Large intestine (tissue), 3 donors: ENCODE data around the gene DTNBP1. TPM values are rescaled to one million over a fixed set of nuclear protein-coding genes. Genes with fewer than 3 reads are reported as not detected.
A peak's percentile ranks its signal among the peaks of the same experiment; 100 is the strongest.

Source experiments
- DNase-seq, 2 donors: peaks; one replicate each; pipeline versions ENCODE4 v3.0.0 to v3.0.0-alpha.2; 2013
- H3K27ac ChIP-seq: one replicate; pipeline ENCODE4 v1.5.1; 2013; ENCODE audit warnings: low read length
- H3K27me3 ChIP-seq: 2 replicates; pipeline ENCODE4 v1.6.1; 2013; ENCODE audit warnings: low read length; ENCODE audit not compliant: control insufficient read depth, insufficient read depth
- H3K36me3 ChIP-seq: 2 replicates; pipeline ENCODE4 v1.6.1; 2013; ENCODE audit warnings: low read length; ENCODE audit not compliant: control insufficient read depth, insufficient read depth
- H3K4me1 ChIP-seq: one replicate; pipeline ENCODE4 v1.6.1; 2013; ENCODE audit warnings: low read length; ENCODE audit not compliant: control insufficient read depth, insufficient read depth
- H3K4me3 ChIP-seq: one replicate; pipeline ENCODE4 v1.5.1; 2013; ENCODE audit warnings: low read length
- H3K9me3 ChIP-seq: one replicate; pipeline ENCODE4 v1.6.1; 2013; ENCODE audit warnings: mild to moderate bottlenecking, low read depth, low read length, moderate library complexity; ENCODE audit not compliant: control insufficient read depth
- WGBS: methylation state at CpG from one replicate; pipeline ENCODE4 v1.1.5; 2013; ENCODE audit warnings: low lambda C conversion rate; ENCODE audit not compliant: insufficient coverage; 5-methylcytosine and 5-hydroxymethylcytosine counted together
- polyA plus RNA-seq: library from polyadenylated mRNA; unstranded; fragments of 120-200 nt; gene quantifications from one replicate; pipeline ENCODE4 v1.2.1, GENCODE V29; 2013

The DTNBP1 gene
- polyA plus RNA-seq, 1 donor = 20.9 TPM

DNA sequence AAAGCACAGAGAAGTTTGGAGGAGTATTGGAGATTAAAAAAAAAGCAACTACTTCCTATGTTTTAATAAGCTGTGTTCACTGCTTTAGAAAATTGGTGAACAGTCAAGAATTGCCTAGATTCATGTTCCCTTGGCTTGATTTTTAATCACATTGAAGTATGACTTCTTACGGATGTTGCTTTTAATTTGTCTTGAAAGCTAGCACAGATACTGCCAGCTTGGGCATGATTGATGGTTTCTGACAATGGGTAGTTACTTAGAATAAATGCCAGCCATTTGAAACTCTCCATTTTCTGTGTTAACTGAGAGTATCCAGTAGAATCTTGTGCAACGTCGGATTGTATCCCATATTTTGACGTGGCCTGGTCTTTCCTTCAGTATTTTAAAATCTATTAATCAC lies 178.0 kb downstream of the DTNBP1 start:
- H3K36me3 ChIP-seq = peaks cover 20% of the 10 kb centered on the region
- H3K4me1 ChIP-seq = peaks cover 4% of the 10 kb centered on the region
- DNase-seq = no peak
- no peaks in the 10 kb centered on the region for H3K27me3 ChIP-seq
- no CpG with 5 or more reads among the region's 4 CpGs for WGBS
- no peaks in the 10 kb centered on the region for H3K9me3 ChIP-seq
- H3K4me3 ChIP-seq = no peak overlapping the region
- H3K27ac ChIP-seq = no peak overlapping the region

DNA sequence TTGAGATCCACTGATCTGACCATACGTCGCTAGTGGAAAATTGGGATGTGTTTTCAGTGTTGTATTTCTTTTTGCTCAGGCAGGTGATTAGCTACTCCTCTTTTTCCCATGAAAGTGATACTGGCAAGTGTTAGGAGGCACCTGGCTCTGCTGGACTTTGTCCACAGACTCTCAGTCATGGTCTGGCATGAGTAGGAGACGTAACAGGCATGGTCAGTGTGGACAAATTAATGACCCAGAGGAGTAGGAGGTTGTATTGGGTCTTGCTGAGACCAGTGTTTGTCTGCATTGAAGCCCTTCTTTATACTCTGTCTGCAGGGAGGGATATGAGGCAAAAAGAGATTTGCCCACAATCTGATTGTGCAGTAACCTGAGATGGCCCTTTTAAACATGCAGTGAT lies 178.7 kb downstream of the DTNBP1 start:
- no peaks in the 10 kb centered on the region for H3K4me1 ChIP-seq
- no peaks in the 10 kb centered on the region for H3K27me3 ChIP-seq
- no peaks in the 10 kb centered on the region for H3K9me3 ChIP-seq
- no peak overlapping the region for H3K4me3 ChIP-seq
- no CpG with 5 or more reads among the region's 3 CpGs for WGBS
- peaks cover 18% of the 10 kb centered on the region for H3K36me3 ChIP-seq
- H3K27ac ChIP-seq = no peak overlapping the region
- DNase-seq = peak; percentile 25 to 46

DNA sequence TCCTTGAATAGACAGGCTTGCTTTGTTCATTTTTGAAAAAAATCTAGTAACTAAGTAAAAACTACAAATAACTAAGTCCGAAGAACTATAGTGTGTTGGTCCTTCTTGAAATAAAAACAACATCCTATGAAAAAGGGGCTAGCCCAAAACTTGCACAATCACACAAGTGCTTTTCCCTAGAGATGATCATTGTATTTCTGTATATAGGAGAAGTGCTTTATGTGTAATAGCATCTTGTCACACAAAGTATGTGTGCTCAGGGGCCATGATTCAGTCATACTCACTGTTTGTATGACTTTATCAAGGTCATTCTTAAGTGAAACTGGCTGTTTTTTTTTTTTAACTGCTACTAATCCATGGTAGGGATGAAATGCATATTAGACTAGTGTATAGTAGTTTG lies 179.8 kb downstream of the DTNBP1 start:
- no peak overlapping the region for H3K27ac ChIP-seq
- no peak overlapping the region for H3K4me3 ChIP-seq
- no peak for DNase-seq
- WGBS = no CpG with 5 or more reads among the region's 1 CpG
- H3K9me3 ChIP-seq = no peaks in the 10 kb centered on the region
- H3K36me3 ChIP-seq = peaks cover 7% of the 10 kb centered on the region
- no peaks in the 10 kb centered on the region for H3K4me1 ChIP-seq
- no peaks in the 10 kb centered on the region for H3K27me3 ChIP-seq

DNA sequence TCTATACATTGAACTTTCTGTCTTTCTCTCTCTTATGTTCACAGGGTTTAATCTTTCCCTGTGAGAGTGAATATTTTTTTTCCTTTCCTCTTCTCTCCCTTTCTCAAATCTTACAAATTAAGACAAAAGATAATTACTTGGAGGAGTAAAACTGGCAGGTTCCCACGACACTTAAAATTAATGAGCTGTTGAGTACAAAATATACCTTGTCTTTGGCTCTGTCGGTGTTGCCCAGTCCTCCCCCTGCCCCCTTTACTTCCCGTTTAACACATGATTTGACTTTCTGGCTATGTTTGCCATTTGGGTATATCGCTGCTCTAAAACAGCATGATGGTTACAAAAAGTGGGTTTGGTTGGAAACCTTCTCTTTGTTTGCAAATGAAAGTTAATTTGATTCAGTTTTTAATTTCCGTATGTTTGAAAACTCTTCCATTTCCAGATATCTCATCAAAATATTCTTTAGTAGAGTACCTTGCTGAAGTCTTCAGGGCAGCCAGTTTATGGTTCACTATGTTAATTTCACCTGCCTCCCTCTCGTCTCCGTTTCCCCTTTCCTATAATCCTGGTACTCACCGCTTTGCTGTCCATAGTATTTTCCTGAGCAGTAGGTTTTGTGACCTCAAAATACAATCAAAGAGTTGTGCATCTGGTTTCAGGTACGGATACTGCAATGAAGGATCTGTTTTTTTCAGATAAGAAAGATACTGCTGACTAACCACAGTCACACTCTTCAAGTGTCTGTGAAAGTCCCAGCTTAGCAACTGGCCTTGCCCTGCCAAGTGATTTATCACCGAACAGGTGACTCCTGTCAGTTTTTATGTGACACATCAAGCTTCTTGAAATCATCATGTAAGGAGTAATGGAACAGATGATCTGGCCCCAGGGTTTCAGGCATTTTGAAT lies 181.2 kb downstream of the DTNBP1 start:
- Histone ChIP-seq H3K27ac (no peak overlapping the region), H3K27me3 (no peaks in the 10 kb centered on the region), H3K9me3 (no peaks in the 10 kb centered on the region), H3K4me1 (no peaks in the 10 kb centered on the region), H3K36me3 (no peaks in the 10 kb centered on the region), H3K4me3 (no peak overlapping the region)
- WGBS = 75% methylated on average over 6 of the region's 10 CpGs
- peak; percentile 28 to 57 for DNase-seq

DNA sequence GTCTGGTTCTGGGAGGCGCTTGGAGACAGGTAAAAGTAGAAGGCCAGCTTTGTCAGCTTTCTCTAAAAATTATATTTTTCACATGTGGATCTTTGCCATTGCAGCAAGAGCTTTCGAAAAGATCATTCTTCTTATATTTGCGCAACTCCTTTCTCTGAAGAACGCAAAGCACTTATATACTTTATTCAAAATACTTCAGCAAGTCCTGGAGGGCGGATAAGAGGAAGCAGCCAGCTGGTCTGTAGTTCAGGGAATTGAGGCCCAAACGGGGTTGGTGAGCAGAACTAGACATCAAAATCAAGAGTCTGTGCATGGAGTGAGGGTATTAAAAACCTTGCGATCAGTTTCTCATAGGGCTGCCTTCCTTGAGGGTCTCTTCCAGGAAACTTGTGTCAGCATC lies 182.3 kb downstream of the DTNBP1 start:
- Histone ChIP-seq H3K9me3 (no peaks in the 10 kb centered on the region), H3K4me3 (no peak overlapping the region), H3K36me3 (peaks cover 1% of the 10 kb centered on the region), H3K27me3 (no peaks in the 10 kb centered on the region), H3K27ac (no peak overlapping the region), H3K4me1 (no peaks in the 10 kb centered on the region)
- no peak for DNase-seq
- WGBS = no CpG with 5 or more reads among the region's 7 CpGs

DNA sequence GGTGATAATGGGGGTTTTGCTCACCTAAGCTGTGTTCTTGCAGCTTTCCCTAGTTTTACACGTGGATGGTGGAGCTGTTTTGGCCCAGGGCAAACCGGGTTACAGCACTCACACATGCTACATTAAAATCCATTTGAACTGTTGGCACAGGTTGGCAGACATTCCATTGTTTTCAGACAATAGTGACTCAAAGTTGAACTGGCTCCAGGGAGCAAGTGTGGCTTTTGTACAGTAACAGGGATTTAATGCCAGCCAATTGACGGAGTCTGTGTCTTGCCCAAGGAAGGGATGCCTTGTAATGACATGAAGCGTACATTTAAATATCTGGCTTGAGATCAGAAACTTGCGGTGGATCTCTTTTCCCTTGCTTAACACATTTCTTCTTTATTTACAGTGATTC lies 183.1 kb downstream of the DTNBP1 start:
- H3K27ac ChIP-seq = no peak overlapping the region
- H3K27me3 ChIP-seq = no peaks in the 10 kb centered on the region
- DNase-seq = no peak
- H3K9me3 ChIP-seq = no peaks in the 10 kb centered on the region
- WGBS = no CpG with 5 or more reads among the region's 5 CpGs
- H3K4me1 ChIP-seq = no peaks in the 10 kb centered on the region
- peaks cover 3% of the 10 kb centered on the region for H3K36me3 ChIP-seq
- no peak overlapping the region for H3K4me3 ChIP-seq

DNA sequence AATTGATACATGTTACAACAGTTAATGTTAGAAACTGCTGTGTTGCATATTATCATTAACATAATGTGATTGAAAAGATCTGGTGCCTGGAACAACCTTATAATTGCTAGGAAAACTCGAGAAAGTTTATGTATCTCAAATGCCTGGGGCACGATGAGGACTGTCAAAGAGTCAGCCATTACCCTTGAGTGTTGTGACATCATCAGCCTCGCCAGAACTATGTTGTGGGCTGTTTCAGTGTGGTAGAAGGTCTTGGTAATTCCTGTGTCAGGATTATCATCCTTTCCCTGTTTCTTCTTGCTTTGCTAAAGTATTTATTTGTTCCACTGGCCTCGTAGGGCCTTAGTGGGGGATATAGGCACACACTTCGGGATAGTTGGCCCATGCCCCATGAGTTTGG lies 185.1 kb downstream of the DTNBP1 start:
- Histone ChIP-seq H3K9me3 (no peaks in the 10 kb centered on the region), H3K36me3 (peaks cover 6% of the 10 kb centered on the region), H3K27ac (no peak overlapping the region), H3K27me3 (no peaks in the 10 kb centered on the region), H3K4me1 (no peaks in the 10 kb centered on the region), H3K4me3 (no peak overlapping the region)
- DNase-seq = no peak
- WGBS = no CpG with 5 or more reads among the region's 5 CpGs

DNA sequence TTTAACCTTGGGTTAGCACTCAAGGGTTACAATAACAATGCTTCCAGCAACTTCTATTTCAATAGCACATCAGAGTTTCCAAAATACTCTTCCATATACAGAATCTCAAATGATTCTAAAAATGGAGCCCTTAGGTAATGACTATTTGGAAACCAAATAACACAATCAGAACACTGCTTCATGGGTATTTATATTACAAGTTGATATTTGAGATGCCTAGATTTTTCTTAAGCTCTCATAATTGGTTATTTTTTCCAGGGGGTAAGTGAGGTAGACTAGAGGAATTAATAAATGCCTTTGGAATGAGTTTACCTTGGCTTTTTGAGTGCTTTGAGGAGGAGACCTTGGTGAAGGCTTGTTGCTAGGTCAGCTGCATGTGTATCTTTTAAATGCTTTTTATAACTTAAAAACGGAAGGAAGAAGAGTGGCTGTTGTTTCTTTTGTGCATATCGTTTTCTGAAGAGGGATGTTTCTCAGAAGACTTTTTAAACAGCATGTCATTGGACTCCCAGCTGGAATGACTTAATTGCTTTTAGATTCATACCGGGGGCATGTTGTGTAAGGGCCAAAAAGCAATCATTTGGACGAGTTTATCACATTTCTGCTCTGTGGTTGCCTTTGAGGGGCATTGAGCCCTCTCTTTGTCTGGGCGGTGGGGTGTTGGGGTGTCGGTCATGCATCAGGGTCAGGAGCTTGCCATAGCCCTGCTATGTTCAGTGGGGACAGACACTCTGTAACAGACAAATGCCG lies 186.0 kb downstream of the DTNBP1 start:
- Histone ChIP-seq H3K4me3 (no peak overlapping the region), H3K36me3 (peaks cover 6% of the 10 kb centered on the region), H3K27ac (no peak overlapping the region), H3K27me3 (no peaks in the 10 kb centered on the region), H3K9me3 (no peaks in the 10 kb centered on the region), H3K4me1 (no peaks in the 10 kb centered on the region)
- WGBS = 80% methylated on average over 1 of the region's 7 CpGs
- no peak for DNase-seq

DNA sequence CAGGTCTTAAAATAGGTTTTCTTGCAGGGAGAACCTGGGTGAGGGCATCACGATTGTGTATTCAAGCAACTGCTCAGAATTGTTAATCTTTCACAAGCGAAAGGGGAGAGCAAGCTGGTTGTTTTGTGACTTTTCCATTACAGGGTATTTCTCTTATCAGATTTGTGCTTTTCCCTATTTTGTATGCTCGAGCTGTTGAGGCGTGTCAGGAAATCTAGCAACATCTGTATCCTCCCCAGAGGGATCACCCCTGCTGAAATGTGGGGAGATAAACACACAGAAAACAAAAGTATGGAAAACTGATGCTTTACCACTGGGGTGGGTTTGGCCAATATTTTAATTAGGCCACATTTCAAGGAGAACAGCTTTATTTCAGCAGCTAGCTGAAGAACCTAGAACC lies 187.0 kb downstream of the DTNBP1 start:
- Histone ChIP-seq H3K4me3 (no peak overlapping the region), H3K27me3 (no peaks in the 10 kb centered on the region), H3K27ac (no peak overlapping the region), H3K36me3 (peaks cover 8% of the 10 kb centered on the region), H3K4me1 (no peaks in the 10 kb centered on the region), H3K9me3 (no peaks in the 10 kb centered on the region)
- DNase-seq = no peak
- WGBS = no CpG with 5 or more reads among the region's 4 CpGs

DNA sequence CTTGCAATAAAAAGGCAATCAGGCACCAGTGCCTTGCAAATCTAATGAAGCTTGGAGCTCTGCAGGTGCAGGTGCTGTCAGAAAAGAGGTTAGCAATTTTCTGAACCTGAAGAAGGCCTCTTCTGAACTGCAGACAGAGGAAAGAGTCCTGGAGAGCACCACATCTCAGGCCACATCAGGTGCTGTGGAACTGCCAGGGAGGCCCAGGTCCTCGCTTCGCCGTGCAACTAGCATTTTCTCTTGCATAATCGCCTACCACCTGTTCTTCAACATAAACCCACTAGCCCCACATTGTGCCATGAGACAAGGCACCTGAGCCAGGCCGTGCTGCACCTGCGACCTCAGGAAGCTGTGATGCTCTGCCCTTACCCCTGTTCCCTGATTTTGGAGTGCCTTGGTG lies 187.6 kb downstream of the DTNBP1 start:
- Histone ChIP-seq H3K4me1 (no peaks in the 10 kb centered on the region), H3K9me3 (no peaks in the 10 kb centered on the region), H3K36me3 (peaks cover 8% of the 10 kb centered on the region), H3K27me3 (no peaks in the 10 kb centered on the region), H3K4me3 (no peak overlapping the region), H3K27ac (no peak overlapping the region)
- no CpG with 5 or more reads among the region's 6 CpGs for WGBS
- no peak for DNase-seq
